Skin of body (tissue), 1 donor: ENCODE measurements around the gene HAT1. TPM values are rescaled to one million over a fixed set of nuclear protein-coding genes. Genes with fewer than 3 reads are reported as not detected.

Source experiments
- total RNA-seq: library from RNA; depleted of rRNA; stranded (reverse); fragments of >200 nt; gene quantifications from one replicate; pipeline ENCODE4 v1.2.3, GENCODE V29; 2014

The HAT1 gene
- total RNA-seq, 1 donor from 2014 or later = 44.2 TPM

Other genes starting within 250 kb of the HAT1 start
- 98.7 TPM for gene DYNC1I2, start 235.0 kb upstream of the HAT1 start, total RNA-seq
- 25.2 TPM for gene SLC25A12, start 28.2 kb upstream of the HAT1 start, total RNA-seq
- 12.7 TPM for gene METAP1D, start 77.5 kb downstream of the HAT1 start, total RNA-seq
- gene DLX1, start 163.0 kb downstream of the HAT1 start, total RNA-seq = 1.4 TPM
- 0.99 TPM for gene DLX2, start 180.4 kb downstream of the HAT1 start, total RNA-seq